Loucy (cell line): Measurements from ENCODE around the gene EPN2.

Experiments
- CTCF ChIP-seq: fragments of 200-600 bp; sonication (generic); conservative IDR thresholded peaks from 2 replicates; pipeline ENCODE4 v1.5.1; 2014; ENCODE audit warnings: mild to moderate bottlenecking, antibody characterized with exemption, low read length
- EZH2phosphoT487 ChIP-seq: fragments of 200-600 bp; IDR thresholded peaks from 2 replicates; pipeline ENCODE4 v1.6.1; 2018; ENCODE audit warnings: antibody characterized with exemption, mild to moderate bottlenecking, moderate library complexity, borderline replicate concordance

GRCh38 chr17:19315104-19315503, 77.9 kb downstream of the EPN2 start:
- TF ChIP-seq CTCF (no peak), EZH2phosphoT487 (no peak)
